RWPE2 (cell line): ENCODE data around the gene NOP10.
"Not testable (repeated sequence)": the region's sequence is repeated elsewhere in the genome, so short reads cannot be mapped to it uniquely, and the experiment has no call there.

Experiments
- ATAC-seq: fragments of 200-7000 bp; cut with Tn5 transposase; 3 replicates; pipeline ENCODE4 v1.9.1; 2021; ENCODE audit warnings: low read depth
- DNase-seq: peaks from one replicate; pipeline ENCODE4 v3.0.0-alpha.2; 2020; ENCODE audit warnings: low spot score
- H3K27ac ChIP-seq: fragments of 450-650 bp; 2 replicates; pipeline ENCODE4 v1.5.1; 2017; ENCODE audit warnings: mild to moderate bottlenecking; ENCODE audit not compliant: poor library complexity, severe bottlenecking
- H3K27me3 ChIP-seq: fragments of 250-450 bp; sonication (Bioruptor Pico); 2 replicates; pipeline ENCODE4 v1.5.1; 2021; ENCODE audit warnings: mild to moderate bottlenecking, moderate library complexity; ENCODE audit not compliant: insufficient read depth, poor library complexity, severe bottlenecking
- H3K36me3 ChIP-seq: fragments of 250-450 bp; sonication (Bioruptor Pico); 2 replicates; pipeline ENCODE4 v1.5.1; 2020; ENCODE audit warnings: low read depth, mild to moderate bottlenecking, moderate library complexity
- H3K4me1 ChIP-seq: fragments of 250-450 bp; sonication (Bioruptor Pico); 2 replicates; pipeline ENCODE4 v1.5.1; 2021; ENCODE audit warnings: mild to moderate bottlenecking, moderate library complexity; ENCODE audit not compliant: insufficient read depth, poor library complexity, severe bottlenecking
- H3K4me3 ChIP-seq: fragments of 250-450 bp; sonication (Bioruptor Pico); 2 replicates; pipeline ENCODE4 v1.5.1; 2021; ENCODE audit warnings: mild to moderate bottlenecking, moderate library complexity; ENCODE audit not compliant: severe bottlenecking
- H3K9me3 ChIP-seq: fragments of 250-450 bp; sonication (Bioruptor Pico); 2 replicates; pipeline ENCODE4 v1.5.1; 2021; ENCODE audit warnings: mild to moderate bottlenecking, moderate library complexity; ENCODE audit not compliant: severe bottlenecking
- CTCF ChIP-seq: fragments of 450-650 bp; IDR thresholded peaks from one replicate; pipeline ENCODE4 v1.5.1; 2017; ENCODE audit warnings: mild to moderate bottlenecking, moderate library complexity; ENCODE audit not compliant: poor library complexity, severe bottlenecking

NOP10 gene

DNA sequence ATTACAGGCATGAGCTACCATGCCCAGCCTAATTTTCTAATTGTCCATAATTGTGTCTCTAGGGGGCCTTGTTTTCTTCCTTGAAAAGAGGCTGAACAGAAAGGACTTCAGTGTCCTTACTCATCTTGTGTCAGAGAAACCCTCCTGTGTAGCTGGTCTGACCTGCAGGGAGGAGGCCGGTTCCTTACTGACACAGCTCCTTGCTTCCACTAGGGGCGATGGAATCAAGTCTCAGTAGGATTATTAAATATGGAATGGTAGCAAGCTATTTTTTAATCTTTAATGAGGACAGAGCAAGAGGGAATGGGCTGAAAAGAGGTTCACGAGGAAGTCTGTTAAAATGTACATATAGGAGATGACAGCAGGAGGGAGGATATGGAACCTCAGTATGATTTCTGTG is 15.4 kb upstream of the NOP10 start:
- Histone ChIP-seq H3K36me3 (peaks cover 71% of the 10 kb centered on the region), H3K27me3 (no peaks in the 10 kb centered on the region), H3K9me3 (no peaks in the 10 kb centered on the region), H3K4me1 (no peaks in the 10 kb centered on the region), H3K4me3 (no peak overlapping the region), H3K27ac (no peak overlapping the region)
- peak; percentile 55 for TF ChIP-seq CTCF
- ATAC-seq (peak; percentile 51), DNase-seq (no peak)

GRCh38 chr15:34357653-34358052 is 14.7 kb upstream of the NOP10 start:
- DNase-seq (no peak), ATAC-seq (no peak)
- no peak for TF ChIP-seq CTCF
- no peak overlapping the region for H3K27ac ChIP-seq
- H3K4me3 ChIP-seq: no peak overlapping the region
- H3K9me3 ChIP-seq: no peaks in the 10 kb centered on the region
- H3K27me3 ChIP-seq: no peaks in the 10 kb centered on the region
- no peaks in the 10 kb centered on the region for H3K4me1 ChIP-seq
- peaks cover 64% of the 10 kb centered on the region for H3K36me3 ChIP-seq

DNA sequence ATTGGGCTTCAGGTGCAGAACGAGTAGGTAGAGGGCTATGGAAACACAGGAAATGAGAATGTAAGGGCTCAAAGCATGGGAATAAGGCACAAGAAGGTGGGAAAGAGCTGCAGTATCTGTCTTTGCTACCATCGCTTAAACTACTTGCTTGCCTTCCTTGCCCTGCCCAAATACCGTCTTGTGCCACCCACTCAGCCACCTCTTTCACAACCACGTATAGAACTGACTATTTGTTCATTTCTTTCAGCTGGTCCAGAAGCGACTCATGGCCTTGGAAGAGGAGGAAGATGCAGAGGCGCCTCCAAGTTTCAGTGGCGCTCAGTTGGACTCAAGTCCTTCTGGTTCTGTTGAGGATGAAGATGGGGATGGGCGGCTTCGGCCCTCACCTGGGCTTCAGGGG is 12.3 kb upstream of the NOP10 start:
- H3K9me3 ChIP-seq: no peaks in the 10 kb centered on the region
- H3K36me3 ChIP-seq: peaks cover 39% of the 10 kb centered on the region
- no peak for TF ChIP-seq CTCF
- ATAC-seq: 0 out of 3 replicates have a peak, but pooled peaks have one; percentile 30
- no peak overlapping the region for H3K27ac ChIP-seq
- no peak for DNase-seq
- no peaks in the 10 kb centered on the region for H3K4me1 ChIP-seq
- no peaks in the 10 kb centered on the region for H3K27me3 ChIP-seq
- no peak overlapping the region for H3K4me3 ChIP-seq

DNA sequence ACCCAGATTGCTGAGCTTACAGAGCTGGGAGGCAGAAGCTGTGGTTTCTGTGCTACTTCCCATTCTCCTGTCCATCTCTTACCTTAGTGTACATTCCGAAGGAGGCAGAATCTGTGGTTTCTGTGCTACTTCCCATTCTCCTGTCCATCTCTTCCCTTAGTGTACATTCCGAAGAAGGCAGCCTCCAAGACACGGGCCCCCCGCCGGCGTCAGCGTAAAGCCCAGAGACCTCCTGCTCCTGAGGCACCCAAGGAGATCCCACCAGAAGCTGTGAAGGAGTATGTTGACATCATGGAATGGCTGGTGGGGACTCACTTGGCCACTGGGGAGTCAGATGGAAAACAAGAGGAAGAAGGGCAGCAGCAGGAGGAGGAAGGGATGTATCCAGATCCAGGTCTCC is 11.3 kb upstream of the NOP10 start:
- no peaks in the 10 kb centered on the region for H3K4me1 ChIP-seq
- DNase-seq: peak; percentile 58
- H3K4me3 ChIP-seq: no peak overlapping the region
- peaks cover 30% of the 10 kb centered on the region for H3K36me3 ChIP-seq
- no peak for ATAC-seq
- TF ChIP-seq CTCF: no peak
- no peaks in the 10 kb centered on the region for H3K27me3 ChIP-seq
- H3K27ac ChIP-seq: no peak overlapping the region
- H3K9me3 ChIP-seq: no peaks in the 10 kb centered on the region

- Histone ChIP-seq H3K36me3 (peaks cover 23% of the 10 kb centered on the region), H3K27me3 (no peaks in the 10 kb centered on the region), H3K4me3 (no peak overlapping the region), H3K27ac (no peak overlapping the region), H3K9me3 (no peaks in the 10 kb centered on the region), H3K4me1 (no peaks in the 10 kb centered on the region)
- no peak for TF ChIP-seq CTCF
- DNase-seq (no peak), ATAC-seq (no peak; the same call in 2 of the 3 replicates)
These were observed 10.7 kb upstream of the NOP10 start for GRCh38 chr15:34353627-34354026.

DNA sequence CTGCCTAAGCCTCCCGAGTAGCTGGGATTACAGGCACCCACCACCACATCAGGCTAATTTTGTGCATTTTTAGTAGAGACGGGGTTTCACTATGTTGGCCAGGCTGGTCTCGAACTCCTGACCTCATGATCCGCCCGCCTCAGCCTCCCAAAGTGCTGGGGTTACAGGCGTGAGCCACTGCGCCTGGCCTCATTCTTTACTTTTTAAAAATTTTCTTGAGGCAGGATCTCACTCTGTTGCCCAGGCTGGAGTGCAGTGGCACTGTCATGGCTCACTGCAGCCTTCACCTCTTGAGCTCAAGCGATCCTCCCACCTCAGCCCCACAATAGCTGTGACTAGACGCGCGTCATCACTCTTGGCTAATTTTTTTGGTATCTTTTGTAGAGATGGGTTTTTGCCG is 10.1 kb upstream of the NOP10 start:
- ATAC-seq, H3K9me3 ChIP-seq, H3K4me3 ChIP-seq, H3K27me3 ChIP-seq, DNase-seq, H3K4me1 ChIP-seq, H3K27ac ChIP-seq: not testable (repeated sequence)
- H3K36me3 ChIP-seq: peaks cover 17% of the 10 kb centered on the region
